ENCODE data around the gene TBC1D5.

The TBC1D5 gene

GRCh38 chr3:17342119-17342518 lies 400.3 kb downstream of the TBC1D5 start:
- DNase-seq, result no peak

GRCh38 chr3:17340693-17341092 lies 401.7 kb downstream of the TBC1D5 start:
- DNase-seq, result no peak

- no peak for DNase-seq
These were observed 402.2 kb downstream of the TBC1D5 start for GRCh38 chr3:17340261-17340660.

GRCh38 chr3:17339132-17339575 lies 403.3 kb downstream of the TBC1D5 start:
- DNase-seq, result no peak

GRCh38 chr3:17336291-17336690 lies 406.1 kb downstream of the TBC1D5 start:
- no peak for DNase-seq

GRCh38 chr3:17333893-17334292 lies 408.5 kb downstream of the TBC1D5 start:
- no peak for DNase-seq

- no peak for DNase-seq
These were observed 409.0 kb downstream of the TBC1D5 start for GRCh38 chr3:17333446-17333845.

- no peak for DNase-seq
These were observed 411.8 kb downstream of the TBC1D5 start for GRCh38 chr3:17330660-17331059.

- no peak for DNase-seq
These were observed 412.5 kb downstream of the TBC1D5 start for GRCh38 chr3:17329927-17330326.

GRCh38 chr3:17322106-17322793 lies 420.2 kb downstream of the TBC1D5 start:
- no peak for DNase-seq

GRCh38 chr3:17320266-17320665 lies 422.2 kb downstream of the TBC1D5 start:
- DNase-seq, result peak; percentile 36

GRCh38 chr3:17315897-17316296 lies 426.5 kb downstream of the TBC1D5 start:
- DNase-seq, result no peak

- no peak for DNase-seq
These were observed 428.3 kb downstream of the TBC1D5 start for GRCh38 chr3:17314171-17314570.

GRCh38 chr3:17313746-17314145 lies 428.7 kb downstream of the TBC1D5 start:
- no peak for DNase-seq

GRCh38 chr3:17310983-17311382 lies 431.4 kb downstream of the TBC1D5 start:
- no peak for DNase-seq

- DNase-seq, result no peak
These were observed 434.5 kb downstream of the TBC1D5 start for GRCh38 chr3:17307887-17308286.

- no peak for DNase-seq
These were observed 434.9 kb downstream of the TBC1D5 start for GRCh38 chr3:17307482-17307881.

GRCh38 chr3:17304969-17305368 lies 437.5 kb downstream of the TBC1D5 start:
- DNase-seq, result no peak

- peak; percentile 27 for DNase-seq
These were observed 439.7 kb downstream of the TBC1D5 start for GRCh38 chr3:17302774-17303173.

- no peak for DNase-seq
These were observed 440.3 kb downstream of the TBC1D5 start for GRCh38 chr3:17302170-17302569.

GRCh38 chr3:17301271-17301670 lies 441.2 kb downstream of the TBC1D5 start:
- DNase-seq, result no peak

GRCh38 chr3:17300441-17300840 lies 442.0 kb downstream of the TBC1D5 start:
- no peak for DNase-seq

GRCh38 chr3:17298038-17298437 lies 444.4 kb downstream of the TBC1D5 start:
- no peak for DNase-seq

- DNase-seq, result no peak
These were observed 449.9 kb downstream of the TBC1D5 start for GRCh38 chr3:17292556-17292955.

GRCh38 chr3:17290894-17291293 lies 451.5 kb downstream of the TBC1D5 start:
- DNase-seq, result peak; percentile 7
